ENCODE data around the gene CENPX. TPM values are rescaled to one million over a fixed set of nuclear protein-coding genes. Genes with fewer than 3 reads are reported as not detected.

The CENPX gene
- total and polyA plus RNA-seq, 10 donors, result 25.4 to 91.8 (median 32.9) TPM

- no peaks in the 10 kb centered on the region for H3K9me3 ChIP-seq
- no peak for DNase-seq
- H3K4me3 ChIP-seq, result no peak overlapping the region
- WGBS, 5 donors, result 88 to 91% (median 90%) methylated on average over 6 to 28 of the region's 28 CpGs
- H3K36me3 ChIP-seq, result peaks cover 0 to 67% (median 5%) of the 10 kb centered on the region in 6 donors
- TF ChIP-seq CTCF (IDR thresholded peaks at IDR 0.05 in 8 of 11, conservative IDR thresholded peaks at IDR 0.05 in 3 of 11) (no peak), POLR2A (IDR thresholded peaks at IDR 0.05) (no peak), POLR2AphosphoS5 (IDR thresholded peaks at IDR 0.05) (no peak)
- peaks cover 0 to 13% (median 6%) of the 10 kb centered on the region in 6 donors for H3K4me1 ChIP-seq
- intact Hi-C loops (cut with DNase I; ENCODE audit: low total_unique reads), result no loop called here
- H3K27me3 ChIP-seq (replicated peaks in 1 of 7), result no peaks in the 10 kb centered on the region
- H3K27ac ChIP-seq, result no peak overlapping the region
Observed at GRCh38 chr17:81996232-81996756, 26.4 kb downstream of the CENPX start.

GRCh38 chr17:81995463-81996231 lies 27.0 kb downstream of the CENPX start:
- intact Hi-C loops (cut with DNase I; ENCODE audit: low total_unique reads), result no loop called here

GRCh38 chr17:81994593-81995462 lies 27.9 kb downstream of the CENPX start:
- Histone ChIP-seq H3K9me3 (no peaks in the 10 kb centered on the region), H3K36me3 (peaks cover 0 to 74% (median 5%) of the 10 kb centered on the region in 6 donors), H3K27ac (no peak overlapping the region), H3K4me1 (peaks cover 0 to 16% (median 6%) of the 10 kb centered on the region in 6 donors), H3K27me3 (replicated peaks in 1 of 7) (no peaks in the 10 kb centered on the region), H3K4me3 (no peak overlapping the region)
- 92 to 94% (median 94%) methylated on average over 33 to 39 of the region's 39 CpGs for WGBS, 5 donors
- TF ChIP-seq CTCF (IDR thresholded peaks at IDR 0.05 in 8 of 11, conservative IDR thresholded peaks at IDR 0.05 in 3 of 11) (no peak), POLR2AphosphoS5 (IDR thresholded peaks at IDR 0.05) (no peak), POLR2A (IDR thresholded peaks at IDR 0.05) (no peak)
- DNase-seq, result no peak
- intact Hi-C loops (cut with DNase I; ENCODE audit: low total_unique reads), result no loop called here

More at GRCh38 chr17:81995463-81996231, 27.0 kb downstream of the CENPX start:
- H3K27me3 ChIP-seq (replicated peaks in 1 of 7), result no peaks in the 10 kb centered on the region
- H3K27ac ChIP-seq, result no peak overlapping the region
- H3K9me3 ChIP-seq, result no peaks in the 10 kb centered on the region
- WGBS, 5 donors, result 93 to 98% (median 96%) methylated on average over 9 to 29 of the region's 29 CpGs
- H3K4me1 ChIP-seq, result peaks cover 0 to 16% (median 6%) of the 10 kb centered on the region in 6 donors
- no peak overlapping the region for H3K4me3 ChIP-seq
- peaks cover 0 to 70% (median 5%) of the 10 kb centered on the region in 6 donors for H3K36me3 ChIP-seq
- TF ChIP-seq POLR2A (IDR thresholded peaks at IDR 0.05) (no peak), CTCF (IDR thresholded peaks at IDR 0.05 in 8 of 11, conservative IDR thresholded peaks at IDR 0.05 in 3 of 11) (no peak), POLR2AphosphoS5 (IDR thresholded peaks at IDR 0.05) (no peak)
- DNase-seq, result no peak
